A549 treated with GW870086 at 1 μM for 4 hours (cell line): ENCODE data around the gene POU2AF3. TPM values are rescaled to one million over a fixed set of nuclear protein-coding genes. Genes with fewer than 3 reads are reported as not detected.

Experiments
- total RNA-seq: library from RNA; stranded (reverse); fragments of 200-300 nt; extraction: Qiagen RNA extraction; gene quantifications from 5 replicates; pipeline ENCODE4 v1.2.3, GENCODE V29; 2022; ENCODE audit warnings: low read depth

POU2AF3 gene, protein sequence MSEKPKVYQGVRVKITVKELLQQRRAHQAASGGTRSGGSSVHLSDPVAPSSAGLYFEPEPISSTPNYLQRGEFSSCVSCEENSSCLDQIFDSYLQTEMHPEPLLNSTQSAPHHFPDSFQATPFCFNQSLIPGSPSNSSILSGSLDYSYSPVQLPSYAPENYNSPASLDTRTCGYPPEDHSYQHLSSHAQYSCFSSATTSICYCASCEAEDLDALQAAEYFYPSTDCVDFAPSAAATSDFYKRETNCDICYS
- 0.37 to 1.0 TPM (median 0.81 TPM) in 5 replicates for total RNA-seq

DNA sequence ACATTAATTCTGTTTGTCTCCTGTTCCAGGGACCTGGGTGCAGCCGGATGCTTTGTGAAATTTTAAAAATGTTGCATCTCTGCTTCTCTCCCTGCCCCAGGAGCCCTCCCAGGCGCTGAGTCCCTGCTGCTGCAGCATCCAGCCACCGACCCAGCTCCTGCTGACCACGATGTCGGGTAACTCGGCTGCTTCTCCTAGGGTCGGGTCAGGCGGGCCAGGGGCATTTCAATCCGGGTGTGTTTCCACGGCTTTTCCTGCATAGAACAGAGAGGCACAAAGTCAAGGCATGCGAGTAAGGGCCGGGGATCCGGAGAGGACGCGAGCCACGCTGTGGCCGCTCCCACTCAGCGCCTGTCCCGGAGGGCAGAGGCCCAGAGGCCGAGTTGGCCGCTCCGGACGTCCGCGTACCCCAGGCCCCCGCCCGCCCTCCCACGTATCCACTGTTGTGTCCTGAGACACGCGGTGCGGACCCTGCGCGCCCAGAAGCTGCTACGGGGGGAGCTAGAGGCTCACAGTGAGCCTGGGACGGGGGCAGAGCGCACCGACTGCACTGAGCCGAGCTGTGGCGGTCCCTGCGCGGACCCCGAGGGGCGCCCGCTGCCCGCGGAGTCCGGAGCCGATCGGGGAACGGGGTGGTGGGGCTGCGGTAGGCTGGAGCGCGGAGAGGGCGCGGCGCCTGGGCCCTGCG is at the start of gene POU2AF3:
TSS of gene POU2AF3 (plus strand) at position 134 of the 688 bp plus-strand sequence. CDS start at position 170, 36 bp downstream.

Other genes with a start within 250 kb of the POU2AF3 start
- not detected in 5 replicates for gene POU2AF2, start 52.8 kb upstream of the POU2AF3 start, total RNA-seq
- gene POU2AF1, start 80.7 kb downstream of the POU2AF3 start, total RNA-seq, result not detected in 5 replicates
- gene BTG4, start 213.8 kb downstream of the POU2AF3 start, total RNA-seq, result 0.25 TPM in 1 of 5 replicates, not detected in the others
- not detected in 5 replicates for gene HOATZ, start 216.2 kb downstream of the POU2AF3 start, total RNA-seq
- gene LAYN, start 242.2 kb downstream of the POU2AF3 start, total RNA-seq, result 3.6 to 4.9 TPM (median 4.2 TPM) in 5 replicates